Effector memory CD8-positive, alpha-beta T cell (primary cell): ENCODE measurements around the gene HDLBP.
A peak's percentile ranks its signal among the peaks of the same experiment; 100 is the strongest.
"Not testable (repeated sequence)": the region's sequence is repeated elsewhere in the genome, so short reads cannot be mapped to it uniquely, and the experiment has no call there.

ENCODE experiments used
- ATAC-seq: fragments of 150-1000 bp; cut with Tn5 transposase; replicated peaks from 2 replicates; pipeline ENCODE4 v1.10.0; 2021; ENCODE audit warnings: mild to moderate bottlenecking, moderate library complexity
- DNase-seq, 3 experiments: peaks; one replicate each; pipeline ENCODE4 v3.0.0; 2021
- H3K27ac Mint-ChIP-seq, 2 donors: one replicate each; pipeline ENCODE4 v1.8.0; 2022; ENCODE audit warnings: mild to moderate bottlenecking in 2 of 2, mixed read lengths in 2 of 2, moderate library complexity in 2 of 2
- H3K27me3 Mint-ChIP-seq, 2 donors: one replicate each; pipeline ENCODE4 v1.8.0; 2022; ENCODE audit warnings: mixed read lengths in 2 of 2
- H3K36me3 Mint-ChIP-seq: one replicate; pipeline ENCODE4 v1.8.0; 2022; ENCODE audit warnings: mild to moderate bottlenecking, moderate library complexity, mixed read lengths; ENCODE audit not compliant: insufficient read depth
- H3K4me1 Mint-ChIP-seq, 2 donors: one replicate each; pipeline ENCODE4 v1.8.0; 2022; ENCODE audit warnings: low read depth in 2 of 2, mixed read lengths in 2 of 2
- H3K4me3 Mint-ChIP-seq, 2 donors: one replicate each; pipeline ENCODE4 v1.8.0; 2022; ENCODE audit warnings: mild to moderate bottlenecking in 2 of 2, mixed read lengths in 2 of 2, moderate library complexity in 2 of 2
- H3K9me3 Mint-ChIP-seq, 2 donors: one replicate each; pipeline ENCODE4 v1.8.0; 2022; ENCODE audit warnings: mixed read lengths in 2 of 2

The HDLBP gene

GRCh38 chr2:241288324-241288888 lies 27.1 kb downstream of the HDLBP start:
- Mint-ChIP-seq H3K4me3 (no peak overlapping the region), H3K36me3 (no peaks in the 10 kb centered on the region), H3K27me3 (no peaks in the 10 kb centered on the region), H3K27ac (peak overlapping the region in 1 of 2 donors; percentile 44), H3K4me1 (peaks cover 29 to 56% of the 10 kb centered on the region in 2 donors), H3K9me3 (no peaks in the 10 kb centered on the region)
- no peak for ATAC-seq
- DNase-seq: no peak

GRCh38 chr2:241286348-241287090 lies 29.0 kb downstream of the HDLBP start:
- Mint-ChIP-seq H3K27ac (peak overlapping the region in 1 of 2 donors; percentile 2), H3K4me1 (peaks cover 31 to 55% of the 10 kb centered on the region in 2 donors), H3K27me3 (no peaks in the 10 kb centered on the region), H3K9me3 (no peaks in the 10 kb centered on the region), H3K36me3 (no peaks in the 10 kb centered on the region), H3K4me3 (no peak overlapping the region)
- DNase-seq (no peak), ATAC-seq (no peak)

GRCh38 chr2:241285596-241285995 lies 29.9 kb downstream of the HDLBP start:
- H3K9me3 Mint-ChIP-seq: no peaks in the 10 kb centered on the region
- no peaks in the 10 kb centered on the region for H3K27me3 Mint-ChIP-seq
- H3K27ac Mint-ChIP-seq: peak overlapping the region in 1 of 2 donors; percentile 25
- H3K4me1 Mint-ChIP-seq: peaks cover 26 to 46% of the 10 kb centered on the region in 2 donors
- H3K36me3 Mint-ChIP-seq: no peaks in the 10 kb centered on the region
- no peak overlapping the region for H3K4me3 Mint-ChIP-seq
- DNase-seq (no peak), ATAC-seq (no peak)

- Mint-ChIP-seq H3K27ac (peak overlapping the region; percentile 25 to 92), H3K9me3 (no peaks in the 10 kb centered on the region), H3K27me3 (no peaks in the 10 kb centered on the region), H3K4me3 (no peak overlapping the region), H3K4me1 (peaks cover 16 to 28% of the 10 kb centered on the region in 2 donors), H3K36me3 (no peaks in the 10 kb centered on the region)
- no peak for ATAC-seq
- no peak for DNase-seq
These were observed 32.9 kb downstream of the HDLBP start for GRCh38 chr2:241282555-241282954.

GRCh38 chr2:241280291-241280690 lies 35.2 kb downstream of the HDLBP start:
- Mint-ChIP-seq H3K27me3 (no peaks in the 10 kb centered on the region), H3K9me3 (no peaks in the 10 kb centered on the region), H3K27ac (peak overlapping the region in 1 of 2 donors; percentile 49), H3K36me3 (no peaks in the 10 kb centered on the region), H3K4me3 (no peak overlapping the region), H3K4me1 (peaks cover 21 to 44% of the 10 kb centered on the region in 2 donors)
- no peak for DNase-seq
- ATAC-seq: no peak

GRCh38 chr2:241279828-241280227 lies 35.6 kb downstream of the HDLBP start:
- DNase-seq: no peak
- H3K36me3 Mint-ChIP-seq: no peaks in the 10 kb centered on the region
- peak overlapping the region in 1 of 2 donors; percentile 49 for H3K27ac Mint-ChIP-seq
- H3K4me3 Mint-ChIP-seq: no peak overlapping the region
- ATAC-seq: no peak
- H3K9me3 Mint-ChIP-seq: no peaks in the 10 kb centered on the region
- no peaks in the 10 kb centered on the region for H3K27me3 Mint-ChIP-seq
- peaks cover 24 to 48% of the 10 kb centered on the region in 2 donors for H3K4me1 Mint-ChIP-seq

GRCh38 chr2:241279413-241279812 lies 36.1 kb downstream of the HDLBP start:
- H3K4me1 Mint-ChIP-seq: peaks cover 27 to 51% of the 10 kb centered on the region in 2 donors
- H3K36me3 Mint-ChIP-seq: no peaks in the 10 kb centered on the region
- no peak for ATAC-seq
- no peak overlapping the region for H3K27ac Mint-ChIP-seq
- H3K9me3 Mint-ChIP-seq: no peaks in the 10 kb centered on the region
- no peak overlapping the region for H3K4me3 Mint-ChIP-seq
- no peaks in the 10 kb centered on the region for H3K27me3 Mint-ChIP-seq
- no peak for DNase-seq

- H3K4me1 Mint-ChIP-seq: peaks cover 31 to 54% of the 10 kb centered on the region in 2 donors
- not testable (repeated sequence) for H3K4me3 Mint-ChIP-seq, H3K9me3 Mint-ChIP-seq, ATAC-seq, DNase-seq, H3K27ac Mint-ChIP-seq, H3K27me3 Mint-ChIP-seq, H3K36me3 Mint-ChIP-seq
These were observed 37.2 kb downstream of the HDLBP start for GRCh38 chr2:241278306-241278705.

GRCh38 chr2:241275910-241276309 lies 39.6 kb downstream of the HDLBP start:
- Mint-ChIP-seq H3K4me3 (no peak overlapping the region), H3K27ac (no peak overlapping the region), H3K9me3 (no peaks in the 10 kb centered on the region), H3K36me3 (peaks cover 3% of the 10 kb centered on the region), H3K4me1 (peaks cover 38 to 57% of the 10 kb centered on the region in 2 donors), H3K27me3 (no peaks in the 10 kb centered on the region)
- no peak for ATAC-seq
- no peak for DNase-seq

- Mint-ChIP-seq H3K27ac (no peak overlapping the region), H3K4me3 (no peak overlapping the region), H3K36me3 (peaks cover 3% of the 10 kb centered on the region), H3K4me1 (peaks cover 42 to 62% of the 10 kb centered on the region in 2 donors), H3K9me3 (no peaks in the 10 kb centered on the region), H3K27me3 (no peaks in the 10 kb centered on the region)
- DNase-seq (no peak), ATAC-seq (no peak)
These were observed 40.0 kb downstream of the HDLBP start for GRCh38 chr2:241275504-241275903.

GRCh38 chr2:241274127-241274526 lies 41.3 kb downstream of the HDLBP start:
- DNase-seq (no peak), ATAC-seq (no peak)
- Mint-ChIP-seq H3K4me1 (peaks cover 39 to 70% of the 10 kb centered on the region in 2 donors), H3K4me3 (peak overlapping the region in 1 of 2 donors; percentile 87), H3K36me3 (peaks cover 3% of the 10 kb centered on the region), H3K27me3 (no peaks in the 10 kb centered on the region), H3K27ac (no peak overlapping the region), H3K9me3 (no peaks in the 10 kb centered on the region)

GRCh38 chr2:241273210-241274020 lies 42.1 kb downstream of the HDLBP start:
- ATAC-seq (no peak), DNase-seq (no peak)
- Mint-ChIP-seq H3K4me3 (peak overlapping the region; percentile 85 to 87), H3K4me1 (peaks cover 43 to 73% of the 10 kb centered on the region in 2 donors), H3K27me3 (no peaks in the 10 kb centered on the region), H3K27ac (peak overlapping the region; percentile 3 to 27), H3K9me3 (no peaks in the 10 kb centered on the region), H3K36me3 (peaks cover 6% of the 10 kb centered on the region)

- peak overlapping the region; percentile 86 to 92 for H3K27ac Mint-ChIP-seq
- peak; percentile 16 to 34 (median 31) for DNase-seq
- H3K4me3 Mint-ChIP-seq: peak overlapping the region; percentile 87 to 89
- H3K27me3 Mint-ChIP-seq: no peaks in the 10 kb centered on the region
- peaks cover 6% of the 10 kb centered on the region for H3K36me3 Mint-ChIP-seq
- H3K4me1 Mint-ChIP-seq: peaks cover 48 to 75% of the 10 kb centered on the region in 2 donors
- no peaks in the 10 kb centered on the region for H3K9me3 Mint-ChIP-seq
- ATAC-seq: peak; percentile 61
These were observed 42.9 kb downstream of the HDLBP start for GRCh38 chr2:241272303-241273209.
